Motor neuron (in vitro differentiated cells): ENCODE data around the gene LEMD2. TPM values are rescaled to one million over a fixed set of nuclear protein-coding genes. Genes with fewer than 3 reads are reported as not detected.

Experiments used
- ATAC-seq, 8 experiments: fragments of 200-7000 bp; cut with Tn5 transposase; replicated peaks in 6 of 8; 2 replicates each; pipeline ENCODE4 v1.8.0; 2021; ENCODE audit warnings: mild to moderate bottlenecking in 8 of 8, moderate library complexity in 8 of 8
- H3K27ac ChIP-seq, 2 donors: fragments of 250-450 bp; sonication (Bioruptor Pico); 2 replicates each; pipeline ENCODE4 v1.9.0; 2021; ENCODE audit warnings: antibody characterized with exemption in 2 of 2, mild to moderate bottlenecking in 2 of 2, moderate library complexity in 1 of 2
- H3K4me1 ChIP-seq, 2 donors: fragments of 250-450 bp; sonication (Bioruptor Pico); replicated peaks in 1 of 2; 2 replicates each; pipeline ENCODE4 v1.6.1; 2021; ENCODE audit warnings: antibody characterized with exemption in 2 of 2, mild to moderate bottlenecking in 2 of 2, moderate library complexity in 1 of 2
- H3K4me3 ChIP-seq, 5 donors: fragments of 250-450 bp; sonication (Bioruptor Pico); 2 replicates each; pipeline ENCODE4 v1.9.0; 2021; ENCODE audit warnings: antibody characterized with exemption in 5 of 5, mild to moderate bottlenecking in 5 of 5, moderate library complexity in 4 of 5
- WGBS, 10 experiments: fragments of 450-650 bp; shearing (Covaris generic); methylation state at CpG; one replicate each; pipeline ENCODE4 v1.0.0; 2022; 5-methylcytosine and 5-hydroxymethylcytosine counted together
- in situ Hi-C, 9 experiments: fragments of 400-800 bp; cut with MboI; loops; one replicate each; pipeline ENCODE4 v1.15.0; 2021; ENCODE audit warnings: low sequenced_read_pairs in 9 of 9, low pct_unique_long_range_greater_than_20kb in 2 of 9; ENCODE audit not compliant: unreplicated experiment in 9 of 9
- total RNA-seq, 8 experiments: library from RNA; unstranded; fragments of 300-600 nt; gene quantifications; 2 replicates each; pipeline versions ENCODE4 v1.2.3 to v1.2.4, GENCODE V29; 2022

Gene LEMD2
- total RNA-seq, 8 experiments from 2014 or later: 31.1 to 59.4 (median 51.3) TPM

- 55 to 100% (median 75%) methylated on average over 1 to 8 of the region's 11 CpGs; no CpG with 5 or more reads in 6 of the 10 experiments for WGBS, 10 experiments
- Histone ChIP-seq H3K27ac (no peak overlapping the region), H3K4me3 (no peak overlapping the region), H3K4me1 (peaks cover 38 to 39% of the 10 kb centered on the region in 2 donors)
- in situ Hi-C loops: loop anchor here in 5 of 9 experiments (25.0 kb wide), 2 partner anchors 383 to 408 kb away; partner anchors contain the start of gene GRM4 (in 3 of the 5)
- peak in 5 of 8 experiments; percentile 21 to 68 (median 21) for ATAC-seq
Measured at GRCh38 chr6:33754222-33754621, 34.7 kb downstream of the LEMD2 start.

GRCh38 chr6:33752646-33753015 lies 36.3 kb downstream of the LEMD2 start:
- no peak for ATAC-seq
- Histone ChIP-seq H3K27ac (no peak overlapping the region), H3K4me3 (no peak overlapping the region), H3K4me1 (peaks cover 44 to 48% of the 10 kb centered on the region in 2 donors)
- WGBS, 10 experiments: 100% methylated on average over 1 of the region's 1 CpG; no CpG with 5 or more reads in 6 of the 10 experiments
- in situ Hi-C loops: loop anchor here in 5 of 9 experiments (25.0 kb wide), 2 partner anchors 385 to 410 kb away; partner anchors contain the start of gene GRM4 (in 3 of the 5)

- H3K4me3 ChIP-seq: no peak overlapping the region
- no peak overlapping the region for H3K27ac ChIP-seq
- H3K4me1 ChIP-seq: peaks cover 50 to 54% of the 10 kb centered on the region in 2 donors
- WGBS, 10 experiments: 35 to 93% (median 80%) methylated on average over 1 to 4 of the region's 15 CpGs; no CpG with 5 or more reads in 5 of the 10 experiments
- peak in 3 of 8 experiments; percentile 17 to 63 (median 39) for ATAC-seq
- in situ Hi-C loops: loop anchor here in 5 of 9 experiments (25.0 kb wide), 2 partner anchors 385 to 410 kb away; partner anchors contain the start of gene GRM4 (in 3 of the 5)
Measured at GRCh38 chr6:33751771-33752645, 36.9 kb downstream of the LEMD2 start.

- Histone ChIP-seq H3K4me1 (peaks cover 61 to 68% of the 10 kb centered on the region in 2 donors), H3K4me3 (no peak overlapping the region), H3K27ac (no peak overlapping the region)
- ATAC-seq: peak in 2 of 8 experiments; percentile 9 to 12
- 50 to 100% (median 67%) methylated on average over 1 to 8 of the region's 11 CpGs; no CpG with 5 or more reads in 2 of the 10 experiments for WGBS, 10 experiments
- in situ Hi-C loops: loop anchor here in 5 of 9 experiments (25.0 kb wide), 2 partner anchors 387 to 412 kb away; partner anchors contain the start of gene GRM4 (in 3 of the 5)
Measured at GRCh38 chr6:33750244-33750991, 38.5 kb downstream of the LEMD2 start.

GRCh38 chr6:33749401-33749800 lies 39.5 kb downstream of the LEMD2 start:
- WGBS, 10 experiments: 45 to 80% (median 67%) methylated on average over 1 to 7 of the region's 7 CpGs; no CpG with 5 or more reads in 3 of the 10 experiments
- in situ Hi-C loops: no loop called here
- ATAC-seq: no peak
- Histone ChIP-seq H3K4me3 (no peak overlapping the region), H3K27ac (no peak overlapping the region), H3K4me1 (peaks cover 61 to 69% of the 10 kb centered on the region in 2 donors)

- H3K4me3 ChIP-seq: no peak overlapping the region
- 20 to 77% (median 38%) methylated on average over 1 to 2 of the region's 4 CpGs; no CpG with 5 or more reads in 7 of the 10 experiments for WGBS, 10 experiments
- peaks cover 61 to 74% of the 10 kb centered on the region in 2 donors for H3K4me1 ChIP-seq
- no peak overlapping the region for H3K27ac ChIP-seq
- in situ Hi-C loops: no loop called here
- ATAC-seq: no peak
Measured at GRCh38 chr6:33748841-33749240, 40.1 kb downstream of the LEMD2 start.

GRCh38 chr6:33747823-33748222 lies 41.1 kb downstream of the LEMD2 start:
- H3K27ac ChIP-seq: no peak overlapping the region
- WGBS, 10 experiments: 40 to 100% (median 100%) methylated on average over 1 of the region's 5 CpGs; no CpG with 5 or more reads in 6 of the 10 experiments
- no peak for ATAC-seq
- H3K4me1 ChIP-seq: peaks cover 71 to 80% of the 10 kb centered on the region in 2 donors
- in situ Hi-C loops: no loop called here
- H3K4me3 ChIP-seq: no peak overlapping the region

- in situ Hi-C loops: no loop called here
- peak in 7 of 8 experiments; percentile 2 to 69 (median 57) for ATAC-seq
- 12 to 20% methylated on average over 1 to 5 of the region's 10 CpGs; no CpG with 5 or more reads in 8 of the 10 experiments for WGBS, 10 experiments
Measured at GRCh38 chr6:33746651-33747100, 42.3 kb downstream of the LEMD2 start, which contains the start of gene IP6K3. TSS of gene IP6K3 (minus strand) at chr6:33746905. CDS start at chr6:33735476, 11,429 bp downstream.

GRCh38 chr6:33746036-33746600 lies 42.8 kb downstream of the LEMD2 start:
- in situ Hi-C loops: no loop called here
- 3 to 24% (median 20%) methylated on average over 1 to 6 of the region's 14 CpGs; no CpG with 5 or more reads in 6 of the 10 experiments for WGBS, 10 experiments
- H3K4me1 ChIP-seq: peaks cover 67% of the 10 kb centered on the region in 2 donors
- peak overlapping the region in 3 of 5 donors; percentile 2 to 31 (median 6) for H3K4me3 ChIP-seq
- peak overlapping the region; percentile 13 to 43 for H3K27ac ChIP-seq
- peak; percentile 26 to 78 (median 76) for ATAC-seq

More at GRCh38 chr6:33746651-33747100, 42.3 kb downstream of the LEMD2 start, which contains the start of gene IP6K3:
- Histone ChIP-seq H3K4me1 (peaks cover 72 to 73% of the 10 kb centered on the region in 2 donors), H3K27ac (peak within 1 kb of the TSS; percentile 13 to 43), H3K4me3 (peak within 1 kb of the TSS in 3 of 5 donors; percentile 2 to 31 (median 6))

- Histone ChIP-seq H3K4me1 (peaks cover 61 to 66% of the 10 kb centered on the region in 2 donors), H3K27ac (peak overlapping the region in 1 of 2 donors; percentile 43), H3K4me3 (peak overlapping the region in 1 of 5 donors; percentile 31)
- ATAC-seq: peak in 4 of 8 experiments; percentile 7 to 16 (median 12)
- in situ Hi-C loops: no loop called here
- 39 to 100% (median 70%) methylated on average over 1 to 5 of the region's 7 CpGs; no CpG with 5 or more reads in 4 of the 10 experiments for WGBS, 10 experiments
Measured at GRCh38 chr6:33745548-33745947, 43.4 kb downstream of the LEMD2 start.

- Histone ChIP-seq H3K4me3 (no peak overlapping the region), H3K27ac (peak overlapping the region in 1 of 2 donors; percentile 43), H3K4me1 (peaks cover 62 to 70% of the 10 kb centered on the region in 2 donors)
- peak in 6 of 8 experiments; percentile 4 to 30 (median 9) for ATAC-seq
- WGBS, 10 experiments: 26 to 90% (median 70%) methylated on average over 2 to 8 of the region's 13 CpGs; no CpG with 5 or more reads in 7 of the 10 experiments
- in situ Hi-C loops: no loop called here
Measured at GRCh38 chr6:33744895-33745546, 43.9 kb downstream of the LEMD2 start.
